Ovary (tissue), 1 donor: ENCODE measurements around the gene CD74.

ENCODE experiments used
- EP300 ChIP-seq: sonication (generic); formaldehyde crosslinking; IDR thresholded peaks from one replicate; pipeline ENCODE4 v1.6.1; 2017; ENCODE audit warnings: antibody characterized with exemption
- POLR2A ChIP-seq: fragments of 450-650 bp; IDR thresholded peaks from one replicate; pipeline ENCODE4 v1.6.1; 2017; ENCODE audit warnings: antibody characterized with exemption, mild to moderate bottlenecking, moderate library complexity

DNA sequence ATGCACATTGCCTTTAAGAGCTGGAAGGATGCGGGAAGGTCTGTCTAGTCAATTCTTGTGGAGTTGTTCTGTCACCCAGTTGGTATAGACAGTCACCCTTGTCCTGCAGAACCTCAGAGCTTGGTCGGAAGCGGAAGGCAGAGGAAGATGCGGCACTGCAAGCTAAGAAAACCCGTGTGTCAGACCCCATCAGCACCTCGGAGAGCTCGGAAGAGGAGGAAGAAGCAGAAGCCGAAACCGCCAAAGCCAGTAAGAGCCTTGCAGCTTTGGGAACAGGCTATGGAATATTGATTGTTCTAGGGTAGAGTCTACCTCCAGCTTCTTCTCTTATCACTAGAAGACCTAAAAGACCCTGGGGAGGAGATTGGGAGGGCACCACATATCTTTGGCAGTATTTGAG is 48.7 kb downstream of the CD74 start:
- TF ChIP-seq EP300, result no peak
- TF ChIP-seq POLR2A, result no peak
